Activated naive CD4-positive, alpha-beta T cell treated with anti-CD3 and anti-CD28 coated beads, Interleukin-2, amount 50 U/mL, for 16 hours (primary cell): Measurements from ENCODE around the gene KIAA1549.
"Not testable (repeated sequence)": the region's sequence is repeated elsewhere in the genome, so short reads cannot be mapped to it uniquely, and the experiment has no call there.

Experiments used
- DNase-seq: peaks from one replicate; pipeline ENCODE4 v3.0.0-alpha.2; 2020

KIAA1549 gene

DNA sequence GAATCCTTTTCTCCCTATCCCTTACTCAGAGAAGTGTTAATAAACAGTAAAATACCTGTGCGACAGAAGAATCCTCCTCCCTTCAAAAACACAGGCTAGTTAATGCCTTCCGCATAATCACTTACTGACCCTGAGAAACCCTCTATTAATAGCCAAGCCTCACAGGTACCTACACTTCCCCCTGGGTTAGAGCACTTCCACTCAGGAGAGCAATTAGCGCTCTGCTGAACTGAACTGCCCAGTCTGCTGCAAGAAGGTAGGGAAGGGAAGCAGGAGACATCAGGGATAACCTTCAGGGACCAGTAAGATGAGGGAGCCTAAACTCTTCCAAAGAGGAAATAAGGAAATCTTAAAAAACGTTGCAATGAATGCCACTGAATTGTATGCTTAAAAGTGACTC is 39.6 kb downstream of the KIAA1549 start:
- no peak for DNase-seq

GRCh38 chr7:138940602-138941001 is 40.6 kb downstream of the KIAA1549 start:
- not testable (repeated sequence) for DNase-seq

DNA sequence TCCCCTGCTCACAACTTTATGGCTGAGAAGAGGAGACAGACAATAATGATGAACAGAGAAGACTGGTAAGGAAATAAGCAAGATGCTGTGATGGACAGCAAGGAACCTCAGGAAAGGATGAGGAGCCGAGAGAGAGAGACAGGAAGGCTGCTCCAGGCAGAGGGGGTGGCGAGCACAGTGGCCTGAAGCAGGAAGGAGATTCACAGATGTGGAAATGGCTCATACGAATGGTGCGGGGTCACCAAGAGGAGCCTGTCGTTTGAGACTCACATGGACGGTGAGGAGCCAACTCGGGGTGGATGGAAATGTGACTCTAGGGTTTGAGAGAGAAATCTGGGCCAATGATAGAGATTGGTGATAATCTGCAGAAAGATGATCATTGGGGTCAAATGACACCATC is 43.7 kb downstream of the KIAA1549 start:
- no peak for DNase-seq

GRCh38 chr7:138935465-138936011 is 45.7 kb downstream of the KIAA1549 start:
- no peak for DNase-seq

- no peak for DNase-seq
Measured at GRCh38 chr7:138934861-138935260, 46.3 kb downstream of the KIAA1549 start.

DNA sequence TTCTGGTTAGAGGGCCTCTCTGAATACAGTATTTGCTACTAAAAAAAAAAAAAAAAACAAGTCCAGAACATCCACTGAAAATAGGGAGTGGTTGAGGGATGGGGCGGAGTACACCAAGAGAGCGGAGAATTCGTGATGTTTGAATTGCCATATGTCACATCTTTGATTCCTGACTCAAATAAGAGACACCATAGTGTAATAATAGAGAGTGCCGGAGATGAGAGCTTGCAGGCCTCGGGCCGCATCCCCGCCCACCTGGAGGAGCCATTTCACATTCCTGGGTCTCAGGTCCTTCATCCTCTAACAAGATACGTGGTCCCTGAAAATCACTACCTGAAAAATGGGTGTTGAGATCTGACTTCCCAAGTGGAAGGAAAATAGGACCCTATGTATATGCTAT is 46.8 kb downstream of the KIAA1549 start:
- no peak for DNase-seq

DNA sequence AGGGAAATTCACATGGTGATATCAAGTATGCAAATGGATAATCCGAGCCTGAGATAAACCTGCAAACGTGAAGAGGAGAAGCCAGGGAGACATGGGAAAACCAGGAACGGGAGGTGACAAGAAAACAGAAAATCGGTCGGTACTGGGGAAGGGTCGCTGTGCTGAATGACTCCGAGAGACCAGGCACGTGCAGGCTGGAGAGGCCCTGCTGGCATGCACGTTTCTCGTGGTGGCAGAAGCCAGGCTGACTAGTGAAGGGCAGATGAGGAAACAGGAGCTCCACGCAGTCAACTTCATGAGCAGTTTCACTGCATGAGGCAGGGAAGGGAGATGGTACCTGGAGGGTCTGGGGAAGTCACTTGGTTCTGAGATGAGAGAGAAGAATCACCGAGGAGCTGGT is 48.3 kb downstream of the KIAA1549 start:
- no peak for DNase-seq

GRCh38 chr7:138932427-138932826 is 48.8 kb downstream of the KIAA1549 start:
- no peak for DNase-seq

DNA sequence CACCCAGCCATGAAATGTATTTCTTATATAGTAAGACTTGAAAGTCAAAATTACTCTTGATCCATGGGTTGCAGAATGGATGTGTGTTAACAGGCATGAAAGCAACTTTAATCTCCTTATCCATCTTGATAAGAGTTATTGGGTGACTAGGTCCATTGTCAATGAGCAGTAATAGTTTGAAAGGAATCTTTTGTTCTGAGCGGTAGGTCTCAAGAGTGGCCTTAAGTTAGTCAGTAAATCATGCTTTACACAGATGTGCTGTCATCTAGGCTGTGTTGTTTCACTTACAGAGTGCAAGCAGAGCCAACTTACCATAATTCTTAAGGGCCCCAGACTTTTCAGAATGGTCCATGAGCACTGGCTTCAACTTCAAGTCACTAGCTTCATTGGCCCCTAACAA is 51.2 kb downstream of the KIAA1549 start:
- no peak for DNase-seq

GRCh38 chr7:138926241-138926612 is 55.0 kb downstream of the KIAA1549 start:
- no peak for DNase-seq

DNA sequence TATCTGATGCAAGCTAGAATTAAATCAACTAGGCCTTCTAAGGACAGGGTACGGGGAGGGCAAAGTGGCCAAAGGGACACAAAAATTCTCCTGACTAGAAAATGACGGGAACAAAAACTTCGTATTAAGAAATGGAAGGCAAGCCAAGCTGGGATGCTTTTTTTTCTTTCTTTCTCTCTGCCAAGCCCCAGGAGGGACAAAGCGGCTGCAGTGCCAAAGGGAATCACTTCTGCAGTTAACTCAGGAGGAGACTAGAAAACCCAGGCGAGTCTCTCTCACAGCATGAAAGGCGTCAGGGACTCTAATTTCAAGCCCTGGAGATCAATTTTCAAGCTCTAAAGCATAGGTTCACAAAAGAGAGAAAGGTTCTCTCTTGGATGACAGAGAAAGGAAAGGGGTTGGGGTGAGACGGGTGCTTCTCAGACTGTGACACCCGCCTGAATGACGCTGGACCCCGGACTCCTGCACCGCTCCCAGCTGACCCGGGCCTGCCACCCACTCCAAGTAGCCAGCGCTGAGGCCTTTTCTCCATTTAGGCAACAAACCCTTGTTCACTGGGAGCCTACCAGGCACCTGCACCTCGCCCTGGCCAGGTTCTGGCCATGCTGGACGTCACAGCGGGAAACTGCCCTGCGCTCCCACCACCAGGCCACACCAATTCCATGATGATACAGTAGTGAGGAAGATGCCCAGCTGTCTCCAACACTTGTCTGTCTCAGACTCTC is 56.5 kb downstream of the KIAA1549 start:
- no peak for DNase-seq

DNA sequence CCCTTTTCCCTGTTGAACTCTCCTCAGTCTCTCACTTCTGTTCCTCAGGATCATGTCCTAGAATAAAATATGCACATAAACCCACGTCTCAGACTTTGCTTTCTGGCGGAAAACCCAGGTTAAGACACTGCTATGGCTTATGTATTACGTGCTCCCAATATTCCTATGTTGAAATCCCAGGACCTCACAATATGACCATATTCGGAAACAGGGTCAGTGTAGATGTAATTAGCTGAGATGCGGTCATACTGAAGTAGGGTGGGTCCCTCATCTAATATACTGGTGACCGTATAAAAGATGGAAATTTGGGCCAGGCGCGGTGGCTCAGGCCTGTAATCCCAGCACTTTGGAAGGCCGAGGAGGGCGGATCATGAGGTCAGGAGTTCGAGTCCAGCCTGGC is 59.9 kb downstream of the KIAA1549 start:
- no peak for DNase-seq

DNA sequence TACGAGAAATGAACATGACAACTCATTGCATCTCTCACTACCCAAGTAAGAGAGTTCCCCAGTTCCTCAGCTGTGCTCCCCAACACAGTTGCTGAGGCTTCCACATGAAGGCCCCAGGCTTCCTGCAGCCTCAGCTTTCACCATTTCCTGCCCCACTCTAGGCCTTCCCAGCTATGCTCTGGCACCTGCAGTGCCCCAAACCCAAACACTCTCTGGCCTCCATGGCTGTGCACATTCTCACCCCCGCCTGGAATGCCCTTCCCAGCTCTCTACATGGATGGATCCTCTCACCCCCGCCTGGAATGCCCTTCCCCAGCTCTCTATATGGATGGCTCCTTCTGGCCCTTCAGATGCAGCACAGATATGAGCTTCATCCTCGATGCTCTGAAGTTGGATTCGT is 61.3 kb downstream of the KIAA1549 start:
- no peak for DNase-seq

DNA sequence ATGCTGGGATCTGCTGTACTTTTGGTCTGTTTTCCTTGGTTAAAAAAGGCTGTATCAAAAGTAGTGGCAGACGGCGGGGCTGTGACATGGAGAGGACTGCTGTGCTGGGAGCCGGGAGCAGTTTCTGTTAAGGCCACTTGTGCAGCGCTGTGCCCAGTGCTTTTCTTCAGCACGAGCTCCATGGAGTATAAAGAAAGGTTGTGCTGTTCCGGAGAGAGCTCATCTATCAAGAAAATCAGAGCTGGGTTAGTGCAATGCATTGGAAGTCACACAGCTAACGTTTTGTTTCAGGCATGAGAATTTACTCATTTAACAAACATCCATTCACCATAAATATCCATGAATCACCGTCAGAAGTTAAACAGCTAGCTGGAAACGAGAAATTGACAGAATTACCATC is 62.0 kb downstream of the KIAA1549 start:
- DNase-seq: no peak

DNA sequence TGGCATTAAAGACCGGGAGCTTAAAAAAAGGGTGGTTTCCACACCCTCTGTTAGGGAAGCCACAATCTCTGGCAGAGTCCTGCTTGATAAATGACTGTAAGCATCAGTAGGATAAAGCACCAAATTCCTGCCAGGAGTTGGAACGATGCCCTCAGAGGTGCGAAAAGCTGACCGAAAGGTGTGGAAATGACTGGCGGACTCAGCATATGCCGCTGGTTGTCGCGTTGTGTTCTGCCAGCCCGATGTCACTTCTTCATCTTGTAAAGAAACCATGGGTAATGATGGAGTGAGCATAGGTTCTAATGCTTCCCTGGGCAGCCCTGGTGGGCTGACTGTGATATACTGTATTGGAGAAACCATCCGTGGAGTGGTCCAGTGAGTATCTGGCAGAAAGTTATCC is 62.4 kb downstream of the KIAA1549 start:
- no peak for DNase-seq

- DNase-seq: no peak
Measured at GRCh38 chr7:138918176-138918575, 63.0 kb downstream of the KIAA1549 start.

DNA sequence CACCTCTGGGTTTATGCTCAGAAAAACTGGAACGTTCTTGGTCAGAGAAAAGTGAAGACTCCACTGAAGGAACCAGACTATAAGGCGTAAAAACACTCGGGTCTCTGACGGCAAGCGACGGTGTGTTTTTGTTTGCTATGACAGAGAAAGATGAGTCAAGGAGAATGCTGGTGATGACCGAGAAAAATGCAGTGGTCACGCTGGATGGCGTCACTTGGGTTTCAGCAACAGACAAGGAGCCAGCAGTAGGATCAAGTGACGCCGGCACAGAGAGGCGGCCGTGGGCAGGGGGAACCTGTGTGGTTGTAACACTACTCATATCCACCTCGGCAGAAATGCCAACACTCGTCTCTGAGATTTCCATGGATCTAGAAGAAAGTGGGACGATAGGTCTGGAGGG is 63.4 kb downstream of the KIAA1549 start:
- DNase-seq: no peak

DNA sequence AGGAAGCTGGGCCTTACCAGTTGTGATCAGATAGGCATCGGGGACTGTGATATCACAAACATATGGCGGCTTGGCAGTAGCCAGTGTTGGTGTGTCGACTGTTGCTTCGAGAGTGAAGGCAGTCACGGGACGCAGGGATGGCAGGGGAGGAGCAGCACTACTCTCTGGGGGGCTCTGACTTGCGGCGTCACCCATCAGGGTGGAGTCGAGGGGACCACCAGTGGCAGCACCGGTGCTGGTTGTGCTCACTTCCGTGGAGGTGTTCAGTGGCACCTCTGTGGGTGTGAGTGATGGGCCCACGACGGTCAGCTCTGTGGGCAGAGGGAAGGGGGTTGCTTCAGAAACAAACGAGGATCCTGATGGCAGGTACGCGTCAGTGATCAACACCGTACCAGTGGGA is 64.5 kb downstream of the KIAA1549 start:
- DNase-seq: no peak

GRCh38 chr7:138916275-138916674 is 64.9 kb downstream of the KIAA1549 start:
- no peak for DNase-seq

DNA sequence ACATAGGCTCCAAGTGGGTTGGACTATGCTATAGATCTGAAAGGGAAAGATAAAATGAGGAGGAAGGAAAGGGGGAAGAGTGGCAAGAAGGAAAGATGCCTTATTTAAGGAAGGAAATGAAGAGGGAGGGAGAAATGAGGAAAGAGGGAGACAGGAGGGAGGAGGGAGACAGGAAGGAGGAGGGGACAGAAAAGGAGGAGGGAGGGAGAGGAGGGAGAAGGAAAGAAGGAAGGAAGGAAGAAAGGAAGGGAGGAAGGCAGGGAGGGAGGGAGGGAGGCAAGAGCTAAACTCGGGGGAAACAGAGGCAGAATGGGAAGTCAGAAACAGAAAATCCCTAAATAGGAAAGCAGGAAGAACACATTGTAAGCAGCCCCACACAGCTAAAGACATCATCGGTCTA is 67.4 kb downstream of the KIAA1549 start:
- DNase-seq: no peak

DNA sequence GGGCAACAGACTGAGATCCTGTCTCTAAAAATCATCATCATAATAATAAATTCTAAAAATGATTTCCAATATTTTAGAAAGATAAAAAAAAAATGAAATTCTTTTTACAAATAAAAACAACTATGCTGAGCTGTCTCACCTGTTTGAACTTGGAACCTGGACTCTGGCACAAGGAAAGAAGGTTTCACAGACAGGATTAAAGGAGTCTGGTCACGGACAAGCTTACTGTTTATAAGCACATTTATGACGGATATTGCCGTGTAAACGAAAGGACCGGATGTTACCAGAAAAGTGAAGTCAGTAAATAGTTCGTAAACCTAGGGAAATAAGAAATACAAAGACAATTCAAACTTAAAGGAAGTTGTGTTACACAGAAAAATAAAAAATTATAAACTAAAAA is 70.2 kb downstream of the KIAA1549 start:
- DNase-seq: no peak

DNA sequence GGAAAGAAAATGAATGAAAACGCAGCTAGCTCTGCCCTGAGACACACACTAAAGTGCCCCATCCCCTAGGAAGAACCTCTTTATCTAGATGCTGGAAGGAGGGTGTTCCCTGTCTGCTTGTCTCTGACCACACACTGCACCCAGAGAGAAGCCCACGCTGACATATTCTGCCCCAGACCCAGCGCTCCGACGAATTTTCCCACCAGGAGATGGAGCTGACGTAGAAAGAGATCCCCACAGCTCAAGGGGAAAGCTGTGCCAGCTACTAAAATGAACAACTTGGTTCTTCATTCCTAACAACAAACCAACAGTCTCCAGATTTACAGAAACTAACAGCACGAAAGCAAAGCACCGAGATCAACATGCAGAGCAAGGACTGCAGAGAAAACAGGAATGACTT is 73.3 kb downstream of the KIAA1549 start:
- no peak for DNase-seq

- DNase-seq: no peak
Measured at GRCh38 chr7:138907201-138907847, 73.9 kb downstream of the KIAA1549 start.

DNA sequence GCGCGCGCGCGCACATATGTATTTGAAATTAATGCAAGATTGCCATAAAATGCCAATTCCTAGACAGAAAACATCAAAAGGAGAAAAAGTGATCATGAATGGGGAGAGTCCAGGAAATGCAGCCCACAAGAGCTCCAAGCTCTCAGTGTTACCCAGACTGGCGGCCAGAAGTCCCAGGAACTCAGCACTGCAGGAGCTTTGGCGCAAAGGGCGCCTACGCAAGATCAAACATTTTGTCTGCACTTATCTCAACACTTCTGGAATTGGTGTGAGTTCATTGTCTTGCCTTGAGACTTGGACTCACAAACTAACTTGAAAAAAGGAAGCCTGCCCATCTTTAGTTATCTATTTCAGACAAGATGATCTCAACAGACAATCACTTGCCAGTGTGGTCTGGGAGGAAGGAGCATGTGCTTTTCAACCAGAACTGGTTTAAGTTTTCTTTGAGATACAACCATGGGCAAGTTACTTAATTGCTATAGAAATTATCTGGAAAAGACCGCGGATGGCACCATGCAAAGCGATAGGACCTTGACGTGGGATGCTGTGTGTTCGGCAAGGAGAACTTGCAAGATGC is 77.2 kb downstream of the KIAA1549 start:
- DNase-seq: no peak
